ENCODE data around the gene MEGF6. TPM values are rescaled to one million over a fixed set of nuclear protein-coding genes. Genes with fewer than 3 reads are reported as not detected.

MEGF6 gene
- total RNA-seq, 2 donors from 2014 or later, result 67.3 to 82.5 TPM

- Histone ChIP-seq H3K4me3 (no peak overlapping the region), H3K9me3 (no peaks in the 10 kb centered on the region), H3K4me1 (replicated peaks) (no peaks in the 10 kb centered on the region), H3K36me3 (no peaks in the 10 kb centered on the region), H3K27me3 (replicated peaks; ENCODE audit: insufficient read depth) (no peaks in the 10 kb centered on the region), H3K27ac (no peak overlapping the region)
- no peak for DNase-seq (ENCODE audit: low spot score)
- intact Hi-C loops (cut with DNase I), result no loop called here
- no peak for TF ChIP-seq CTCF (IDR thresholded peaks at IDR 0.05)
- TF ChIP-seq POLR2AphosphoS5 (IDR thresholded peaks at IDR 0.05), result no peak
- TF ChIP-seq POLR2A (IDR thresholded peaks at IDR 0.05), result no peak
- 85% methylated on average over 15 of the region's 17 CpGs for WGBS
Observed at GRCh38 chr1:3501437-3501836, 109.9 kb downstream of the MEGF6 start.

- TF ChIP-seq CTCF (IDR thresholded peaks at IDR 0.05) (no peak), POLR2AphosphoS5 (IDR thresholded peaks at IDR 0.05) (no peak), POLR2A (IDR thresholded peaks at IDR 0.05) (no peak)
- no peak overlapping the region for H3K27ac ChIP-seq
- 90% methylated on average over 32 of the region's 32 CpGs for WGBS
- H3K4me3 ChIP-seq, result no peak overlapping the region
- H3K27me3 ChIP-seq (replicated peaks; ENCODE audit: insufficient read depth), result no peaks in the 10 kb centered on the region
- no peak for DNase-seq (ENCODE audit: low spot score)
- H3K9me3 ChIP-seq, result no peaks in the 10 kb centered on the region
- intact Hi-C loops (cut with DNase I), result no loop called here
- H3K4me1 ChIP-seq (replicated peaks), result no peaks in the 10 kb centered on the region
- H3K36me3 ChIP-seq, result no peaks in the 10 kb centered on the region
Observed at GRCh38 chr1:3500265-3500835, 111.0 kb downstream of the MEGF6 start.

- intact Hi-C loops (cut with DNase I), result no loop called here
- WGBS, result 92% methylated on average over 17 of the region's 22 CpGs
- Histone ChIP-seq H3K36me3 (no peaks in the 10 kb centered on the region), H3K4me1 (replicated peaks) (no peaks in the 10 kb centered on the region), H3K4me3 (no peak overlapping the region), H3K9me3 (no peaks in the 10 kb centered on the region), H3K27me3 (replicated peaks; ENCODE audit: insufficient read depth) (no peaks in the 10 kb centered on the region), H3K27ac (no peak overlapping the region)
- TF ChIP-seq POLR2AphosphoS5 (IDR thresholded peaks at IDR 0.05) (no peak), CTCF (IDR thresholded peaks at IDR 0.05) (no peak), POLR2A (IDR thresholded peaks at IDR 0.05) (no peak)
- DNase-seq (ENCODE audit: low spot score), result no peak
Observed at GRCh38 chr1:3499611-3500010, 111.7 kb downstream of the MEGF6 start.

- no peaks in the 10 kb centered on the region for H3K27me3 ChIP-seq (replicated peaks; ENCODE audit: insufficient read depth)
- no peak for TF ChIP-seq CTCF (IDR thresholded peaks at IDR 0.05)
- TF ChIP-seq POLR2AphosphoS5 (IDR thresholded peaks at IDR 0.05), result no peak
- TF ChIP-seq POLR2A (IDR thresholded peaks at IDR 0.05), result no peak
- no peak overlapping the region for H3K27ac ChIP-seq
- no peaks in the 10 kb centered on the region for H3K9me3 ChIP-seq
- intact Hi-C loops (cut with DNase I), result no loop called here
- no peak overlapping the region for H3K4me3 ChIP-seq
- 80% methylated on average over 4 of the region's 8 CpGs for WGBS
- H3K36me3 ChIP-seq, result no peaks in the 10 kb centered on the region
- H3K4me1 ChIP-seq (replicated peaks), result no peaks in the 10 kb centered on the region
- DNase-seq (ENCODE audit: low spot score), result no peak
Observed at GRCh38 chr1:3498986-3499385, 112.3 kb downstream of the MEGF6 start.

- no peak overlapping the region for H3K27ac ChIP-seq
- no peaks in the 10 kb centered on the region for H3K4me1 ChIP-seq (replicated peaks)
- no peak for TF ChIP-seq POLR2AphosphoS5 (IDR thresholded peaks at IDR 0.05)
- TF ChIP-seq POLR2A (IDR thresholded peaks at IDR 0.05), result no peak
- TF ChIP-seq CTCF (IDR thresholded peaks at IDR 0.05), result no peak
- no peak overlapping the region for H3K4me3 ChIP-seq
- H3K27me3 ChIP-seq (replicated peaks; ENCODE audit: insufficient read depth), result no peaks in the 10 kb centered on the region
- no peak for DNase-seq (ENCODE audit: low spot score)
- no peaks in the 10 kb centered on the region for H3K36me3 ChIP-seq
- no peaks in the 10 kb centered on the region for H3K9me3 ChIP-seq
- 85% methylated on average over 13 of the region's 26 CpGs for WGBS
- intact Hi-C loops (cut with DNase I), result no loop called here
Observed at GRCh38 chr1:3498246-3498930, 112.9 kb downstream of the MEGF6 start.
